Measurements from ENCODE around the gene PIK3AP1.
"Not testable (repeated sequence)": the region's sequence is repeated elsewhere in the genome, so short reads cannot be mapped to it uniquely, and the experiment has no call there.

Gene PIK3AP1

DNA sequence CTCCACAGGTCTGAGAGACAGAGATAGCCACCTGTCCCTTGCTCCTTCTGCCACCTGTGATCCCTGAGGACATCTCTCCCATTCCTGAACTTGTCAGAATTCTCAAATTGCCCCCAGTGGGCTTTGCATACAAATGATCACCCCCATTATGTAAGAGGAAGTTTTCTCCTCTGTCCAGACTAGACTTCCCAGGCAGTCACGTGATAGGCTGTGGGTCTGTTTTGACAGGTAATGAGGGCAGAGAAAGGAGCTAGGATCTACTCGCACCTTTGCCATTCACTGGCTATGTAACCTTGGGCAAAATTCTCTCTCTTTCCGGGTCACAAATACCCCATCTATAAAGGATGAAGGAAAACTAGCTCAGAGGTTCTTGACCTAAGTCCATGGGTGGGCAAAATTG, 112.1 kb downstream of the PIK3AP1 start:
- DNase-seq: no peak

DNA sequence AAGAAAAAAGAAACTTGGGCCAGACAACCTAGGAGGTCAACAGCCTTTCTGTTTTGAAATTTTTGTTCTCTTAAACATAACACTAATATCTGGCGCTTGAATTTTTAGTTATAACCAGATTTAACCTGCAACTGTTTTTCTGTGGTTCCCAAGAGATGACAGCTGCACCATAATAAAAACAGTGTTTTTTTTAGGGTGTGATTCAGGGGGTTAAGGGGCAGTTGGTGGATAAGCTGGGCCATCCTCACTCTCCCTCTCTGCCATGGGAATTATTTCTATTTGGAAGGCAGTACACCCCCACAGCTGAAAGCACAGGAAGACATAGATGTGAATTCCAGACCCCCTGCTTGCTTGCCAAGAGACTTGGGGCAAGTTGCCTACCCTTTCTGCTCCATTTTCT, 113.4 kb downstream of the PIK3AP1 start:
- no peak for DNase-seq

DNA sequence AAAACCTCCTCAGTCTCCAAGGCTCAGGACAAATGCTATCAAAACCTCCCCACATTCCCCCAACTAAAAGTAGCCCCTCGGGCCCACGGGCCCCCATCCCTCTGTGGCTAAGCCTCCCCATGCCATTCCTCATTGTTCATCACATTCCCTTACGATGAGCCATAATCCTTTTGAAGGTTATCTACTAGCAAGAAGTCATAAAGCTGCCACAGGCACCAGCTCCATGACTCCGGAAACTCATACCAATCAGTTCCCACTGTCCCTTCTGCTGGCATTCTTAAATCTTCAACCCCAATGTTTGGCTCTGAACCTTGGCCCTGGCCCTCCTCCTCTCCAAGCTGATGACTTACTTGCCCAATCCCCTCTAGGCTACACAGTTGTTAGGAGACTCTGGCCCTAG, 114.1 kb downstream of the PIK3AP1 start:
- no peak for DNase-seq

DNA sequence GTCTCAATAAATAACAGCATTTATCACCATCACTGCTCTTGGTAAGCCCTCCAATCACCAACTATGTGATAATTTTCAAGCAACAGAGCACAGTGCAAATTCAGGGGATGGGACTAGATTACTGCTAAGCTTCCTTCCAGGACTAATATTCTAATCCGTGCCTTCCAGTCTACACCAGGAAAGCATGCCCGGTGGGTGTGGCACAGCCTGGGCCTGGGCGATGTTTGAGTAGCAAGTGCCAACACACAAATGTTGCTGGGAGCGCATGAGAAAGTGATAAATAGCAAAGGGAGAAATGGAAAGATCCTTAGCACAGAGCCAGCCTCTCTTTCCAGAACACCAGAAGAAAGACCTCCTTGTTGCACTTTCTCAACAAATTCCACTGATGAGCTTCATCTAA, 120.0 kb downstream of the PIK3AP1 start:
- no peak for DNase-seq

DNA sequence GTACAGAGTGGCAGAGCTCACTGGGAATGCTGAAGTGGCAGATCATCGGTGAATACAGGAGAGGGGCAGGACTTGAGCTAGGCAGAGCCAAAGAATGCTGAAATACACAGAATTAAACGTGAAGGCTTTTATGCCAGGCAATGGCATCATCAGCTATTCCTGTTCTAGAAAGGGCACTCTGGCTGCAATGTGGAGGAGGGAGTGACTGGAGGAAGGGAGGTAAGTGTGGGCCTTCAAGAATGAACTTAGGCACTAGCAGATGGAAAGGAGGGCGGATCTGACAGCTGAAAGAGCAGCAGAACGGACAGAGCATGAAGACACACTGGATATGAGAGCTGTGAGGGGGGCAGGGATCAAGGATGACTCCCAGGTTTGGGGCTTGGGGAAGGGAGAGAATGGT, 121.5 kb downstream of the PIK3AP1 start:
- no peak for DNase-seq

DNA sequence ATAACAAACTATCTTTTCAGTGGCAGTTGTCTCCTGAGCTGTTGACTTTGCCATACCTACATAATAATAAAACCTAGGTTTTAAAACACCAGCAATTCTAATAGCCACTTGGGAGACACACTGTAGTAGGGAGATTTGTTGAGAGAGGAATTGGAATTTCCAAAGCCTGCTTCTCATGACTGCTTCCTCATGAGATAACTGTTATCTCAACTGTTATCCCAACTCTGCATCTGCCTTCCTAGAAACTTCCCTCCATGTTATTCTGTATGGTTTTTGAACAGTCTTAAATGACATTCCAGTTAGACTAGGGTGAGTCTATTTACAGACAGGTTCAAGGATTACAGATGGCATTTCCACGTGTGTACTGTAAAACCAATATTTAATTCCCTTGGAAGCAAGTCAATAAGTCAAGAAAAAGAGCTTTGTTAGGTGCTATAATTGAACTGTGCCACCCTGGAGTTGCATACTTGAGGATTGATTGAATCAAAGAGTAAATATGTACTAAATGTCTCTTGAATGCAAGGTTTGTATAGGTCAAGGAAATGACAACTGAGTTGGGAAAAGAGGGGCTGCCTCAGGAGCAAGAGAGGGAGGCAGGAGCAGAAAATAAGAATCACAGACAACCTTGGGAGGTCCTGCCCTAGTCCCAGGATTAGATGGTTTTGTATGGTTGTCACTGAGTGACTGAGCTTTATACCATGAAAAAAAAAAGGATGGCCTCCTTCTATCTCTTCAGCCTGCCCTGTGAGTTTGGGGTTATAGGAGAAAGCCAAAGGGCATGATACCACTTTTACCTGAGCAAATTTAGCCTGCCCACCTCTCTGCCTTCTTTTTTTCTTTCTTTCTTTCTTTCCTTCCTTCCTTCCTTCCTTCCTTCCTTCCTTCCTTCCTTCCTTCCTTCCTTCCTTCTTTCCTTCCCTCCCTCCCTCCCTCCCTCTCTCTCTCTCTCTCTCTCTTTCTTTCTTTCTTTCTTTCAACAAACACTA, 123.6 kb downstream of the PIK3AP1 start:
- no peak for DNase-seq

DNA sequence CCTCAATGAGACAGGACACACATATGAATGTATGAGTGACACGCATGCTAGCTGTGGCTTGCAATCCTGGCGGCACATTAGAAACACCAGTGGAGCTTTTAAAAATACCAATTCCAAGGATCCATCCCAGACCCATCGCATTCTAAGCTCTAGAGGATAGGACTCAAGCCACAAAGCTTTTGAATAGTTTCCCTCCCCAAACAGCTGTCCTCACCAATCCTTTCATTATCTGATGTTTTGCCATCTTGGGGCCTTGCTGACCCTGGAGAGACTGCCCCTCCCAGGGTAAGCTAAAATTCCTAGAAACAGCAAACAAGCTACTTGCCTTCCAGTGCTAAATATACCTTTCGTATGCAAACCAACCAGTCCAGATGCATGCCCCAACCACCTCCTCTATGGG, 124.6 kb downstream of the PIK3AP1 start:
- DNase-seq: no peak

DNA sequence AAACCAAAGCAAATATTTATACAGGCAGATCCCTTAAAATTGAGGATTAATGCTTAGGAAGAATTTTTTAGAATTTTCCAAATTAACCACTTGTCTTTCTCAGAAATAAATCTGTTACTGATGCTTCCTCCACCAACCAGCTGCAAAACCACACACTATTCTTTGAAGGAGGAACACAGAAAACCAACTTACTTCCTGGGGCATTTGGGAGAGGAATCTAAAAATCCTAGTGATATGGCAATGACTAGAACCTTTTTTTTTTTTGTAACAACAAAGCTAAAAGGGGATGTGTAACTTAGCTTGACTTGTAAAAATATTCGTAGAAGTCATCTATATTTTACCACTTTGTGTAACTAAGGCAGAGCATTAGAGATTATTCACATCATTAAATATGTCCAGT, 128.4 kb downstream of the PIK3AP1 start:
- DNase-seq: no peak

DNA sequence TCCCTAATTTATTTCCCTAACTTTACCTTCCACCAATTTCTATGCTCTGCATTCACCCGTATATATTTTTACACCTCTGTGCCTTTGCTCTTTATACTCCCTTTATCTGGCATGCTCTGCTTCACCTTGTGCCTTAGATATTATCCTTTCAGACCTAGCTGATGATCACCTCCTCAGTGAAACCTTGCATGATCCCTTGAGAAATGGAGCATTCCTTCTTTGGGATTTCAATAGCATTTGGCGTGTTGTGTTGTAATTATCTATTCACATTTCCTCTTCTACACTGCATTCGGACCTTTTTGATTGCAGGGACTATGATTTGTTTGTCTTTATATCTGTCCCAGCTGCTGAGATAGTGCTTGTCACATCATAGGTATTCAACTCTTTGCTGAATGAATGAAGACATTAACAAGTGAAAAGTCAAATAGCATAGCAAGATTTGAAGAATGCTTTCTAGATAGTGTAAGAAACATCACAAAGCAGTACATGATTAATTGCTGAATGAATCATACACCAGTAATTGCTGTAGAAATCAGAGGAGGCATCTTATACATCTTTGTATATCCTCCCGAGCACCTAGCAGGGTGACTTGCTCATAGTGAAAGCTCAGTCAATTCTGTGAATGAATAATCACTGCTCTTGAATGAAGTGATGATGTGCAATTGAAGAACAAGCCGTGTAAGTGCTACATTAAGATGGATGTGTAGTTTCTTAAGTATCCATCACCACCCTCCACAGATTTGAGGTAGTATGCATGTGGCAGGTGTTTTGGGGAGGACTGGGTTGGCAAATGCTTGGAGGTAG, 131.5 kb downstream of the PIK3AP1 start:
- DNase-seq: peak; percentile 47

DNA sequence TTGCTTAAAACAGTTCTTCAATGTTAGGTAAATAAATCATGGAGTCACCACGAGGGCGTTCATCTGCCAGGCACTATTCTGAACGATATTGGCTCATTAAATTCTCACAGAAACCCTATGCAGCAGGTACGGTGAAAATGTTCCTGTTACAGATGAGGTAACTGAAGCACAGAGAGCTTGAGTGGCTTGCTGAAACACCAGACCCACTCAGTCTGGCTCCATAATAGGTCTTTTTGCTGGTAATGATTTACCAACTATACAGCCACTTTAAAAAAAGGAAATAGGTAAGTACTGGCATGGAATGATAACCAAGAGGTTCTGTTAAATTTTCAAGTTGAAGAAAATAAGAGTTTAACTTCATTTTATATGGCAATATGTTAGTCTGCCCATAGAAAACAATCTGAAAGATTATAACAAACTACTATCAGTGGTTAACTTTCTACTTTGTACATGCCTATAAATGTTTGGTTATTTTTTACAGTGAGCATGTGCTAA, 132.2 kb downstream of the PIK3AP1 start:
- DNase-seq: no peak

DNA sequence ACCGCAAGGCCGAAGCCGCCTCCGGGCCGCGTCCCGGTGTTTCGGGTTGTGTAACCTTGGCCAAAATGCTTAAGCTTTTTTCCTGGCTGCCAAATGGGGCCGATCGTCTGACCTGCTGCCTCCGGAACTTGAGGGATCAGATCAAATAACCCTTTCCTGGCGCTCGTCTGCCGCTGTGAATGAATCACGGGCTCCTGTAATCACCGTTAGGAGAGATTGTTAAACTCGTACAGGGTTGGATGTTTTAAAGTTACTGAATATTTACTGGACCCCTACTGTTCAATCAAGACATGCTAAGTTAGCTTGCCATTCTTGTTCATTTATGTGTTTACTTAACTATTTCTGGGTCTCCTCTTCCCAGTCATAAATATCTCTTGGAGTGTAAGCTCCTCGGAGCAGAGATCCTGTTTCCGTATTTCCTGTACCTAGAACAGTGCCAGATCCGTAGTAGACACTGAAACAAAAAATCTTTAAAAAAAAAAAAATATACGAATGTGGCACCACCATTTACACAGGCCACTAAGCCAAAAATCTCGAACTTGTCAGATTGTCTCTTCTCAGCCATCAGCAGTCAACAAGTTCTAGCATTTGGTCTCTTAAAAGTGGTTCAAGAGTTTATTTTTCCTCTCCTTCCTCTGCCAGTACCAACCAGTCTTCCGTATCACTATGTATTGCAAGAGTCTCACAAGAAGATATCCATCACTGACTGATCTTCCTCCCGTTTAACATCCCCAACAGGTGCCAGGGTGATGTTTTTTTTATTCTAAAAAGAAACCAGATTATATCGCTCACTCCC, 132.9 kb downstream of the PIK3AP1 start:
- DNase-seq: peak; percentile 60

DNA sequence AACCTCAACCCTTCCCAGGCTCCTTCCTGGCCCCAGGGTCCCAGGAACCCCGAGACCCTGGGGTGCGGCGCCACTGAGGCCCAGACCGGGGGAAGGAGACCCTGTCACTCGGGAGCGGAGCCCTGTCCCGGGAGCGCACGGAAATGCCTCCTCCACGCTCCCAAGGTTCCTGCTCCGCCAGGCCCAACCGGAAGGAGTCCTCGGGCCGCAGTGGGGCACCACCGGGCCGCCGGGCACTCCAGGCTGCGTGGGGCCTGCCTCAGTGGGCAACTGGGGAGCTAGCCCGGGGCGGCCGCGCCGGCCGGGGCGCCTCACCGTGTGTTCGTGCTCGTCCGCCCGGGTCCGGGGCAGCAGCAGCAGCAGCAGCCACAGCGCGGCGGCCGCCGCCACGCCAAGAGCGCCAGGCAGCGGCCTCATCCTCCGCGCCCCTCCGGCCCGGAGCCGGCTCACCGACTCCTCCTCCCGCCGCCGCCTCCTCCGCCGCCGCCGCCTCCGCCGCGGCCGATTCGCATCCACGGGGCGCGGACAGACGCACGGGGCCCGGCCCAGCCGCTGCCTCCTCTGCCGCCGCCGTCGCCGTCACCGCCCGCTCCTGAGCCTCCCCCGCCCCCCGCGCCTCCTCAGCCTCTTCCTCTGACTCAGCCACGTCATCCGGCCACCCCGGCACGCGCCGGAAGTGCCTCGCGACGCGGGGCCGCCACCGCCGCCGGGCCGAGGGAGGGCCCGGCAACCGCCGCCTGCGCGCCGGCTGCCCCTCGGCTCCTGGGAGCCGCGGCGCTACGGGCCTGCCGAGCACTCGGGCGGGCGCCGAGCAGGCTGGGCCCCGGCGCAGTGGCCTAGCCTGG, 133.7 kb downstream of the PIK3AP1 start, which contains the start of gene TM9SF3:
Gene TM9SF3 (minus strand): TSS at position 594 of the 845 bp plus-strand sequence. CDS start 177 bp downstream, at position 417.
- DNase-seq: peak; percentile 94

DNA sequence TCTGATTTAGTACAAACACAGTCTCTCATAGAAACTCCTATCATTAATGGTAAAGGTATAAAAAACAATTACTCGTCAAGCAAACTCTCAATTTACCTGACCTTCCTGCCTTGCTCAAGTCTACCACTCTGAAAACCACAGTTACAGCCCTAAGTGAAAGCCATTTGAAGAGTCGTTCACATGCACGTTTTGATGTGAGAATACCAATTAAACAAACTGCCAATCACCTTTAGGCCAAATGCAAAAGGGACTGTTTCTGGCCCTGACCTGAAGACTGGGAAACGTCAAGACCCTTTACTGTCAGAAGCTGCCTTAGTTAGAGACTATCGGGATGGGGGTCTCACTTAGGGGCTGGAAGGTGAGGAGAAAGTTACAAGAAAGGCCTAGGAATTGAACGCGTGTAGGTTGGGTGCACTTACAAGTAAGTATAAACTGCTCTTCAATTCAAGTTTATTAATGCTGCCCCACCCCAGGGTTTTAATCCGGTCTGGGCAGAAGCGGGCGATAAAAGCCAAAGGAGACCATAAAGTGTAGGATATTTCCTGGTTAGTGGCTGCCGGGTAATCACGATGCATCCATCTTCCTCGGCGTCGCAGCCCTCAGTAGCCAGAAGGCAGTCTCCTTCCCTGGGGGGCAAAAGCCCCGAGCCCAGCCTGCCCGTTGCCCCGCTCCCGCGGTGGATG, 134.4 kb downstream of the PIK3AP1 start:
- DNase-seq: no peak

DNA sequence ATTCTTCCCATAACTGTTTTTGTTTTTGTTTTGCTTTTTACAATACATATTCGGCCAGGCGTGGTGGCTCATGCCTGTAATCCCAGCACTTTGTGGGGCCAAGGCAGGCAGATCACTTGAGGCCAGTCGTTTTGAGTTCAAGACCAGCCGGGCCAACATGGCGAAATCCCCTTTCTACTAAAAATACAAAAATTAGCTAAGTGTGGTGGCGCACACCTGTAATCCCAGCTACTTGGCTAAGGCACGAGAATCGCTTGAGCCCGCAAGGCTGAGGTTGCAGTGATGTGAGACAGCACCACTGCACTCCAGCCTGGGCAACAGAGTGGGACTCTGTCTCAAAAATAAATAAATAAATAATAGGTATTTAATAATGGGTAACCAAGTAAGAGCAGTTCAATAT, 135.8 kb downstream of the PIK3AP1 start:
- DNase-seq: no peak

DNA sequence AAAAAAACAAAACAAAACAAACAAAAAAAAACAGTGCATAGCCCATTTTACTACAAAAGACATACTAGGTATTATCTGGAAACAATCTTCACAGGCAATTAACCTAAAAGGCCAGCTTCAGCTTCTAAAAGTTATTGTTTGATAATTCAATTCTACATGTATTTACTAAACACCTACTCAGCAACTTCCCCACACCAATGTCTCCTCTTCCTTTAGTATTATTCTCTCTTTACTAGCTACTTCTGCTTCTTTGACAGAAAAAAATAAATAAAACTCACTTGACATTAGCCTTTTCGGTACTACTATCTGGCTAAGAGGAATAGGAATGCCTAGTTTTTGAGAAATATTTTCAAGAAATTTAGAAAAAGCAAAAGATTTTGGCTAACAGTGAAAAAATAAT, 136.3 kb downstream of the PIK3AP1 start:
- no peak for DNase-seq

DNA sequence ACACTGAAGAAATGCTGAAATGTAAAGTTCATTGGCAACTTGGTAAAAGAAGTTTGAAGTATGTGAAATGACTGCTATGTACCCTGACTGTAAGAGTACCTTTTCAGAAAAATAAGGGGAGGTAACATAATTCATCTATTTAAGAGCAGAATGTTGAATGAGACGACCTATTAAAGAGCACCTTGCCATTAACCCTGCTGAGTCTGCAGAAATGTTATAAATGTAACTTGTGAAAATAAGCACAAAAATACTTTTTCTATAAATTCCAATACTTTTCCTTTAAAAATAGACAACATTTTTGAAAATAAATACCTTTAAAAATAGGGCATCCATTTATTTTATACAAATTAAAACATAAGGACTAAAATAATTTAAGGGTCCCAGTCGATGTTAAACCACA, 141.2 kb downstream of the PIK3AP1 start:
- no peak for DNase-seq

DNA sequence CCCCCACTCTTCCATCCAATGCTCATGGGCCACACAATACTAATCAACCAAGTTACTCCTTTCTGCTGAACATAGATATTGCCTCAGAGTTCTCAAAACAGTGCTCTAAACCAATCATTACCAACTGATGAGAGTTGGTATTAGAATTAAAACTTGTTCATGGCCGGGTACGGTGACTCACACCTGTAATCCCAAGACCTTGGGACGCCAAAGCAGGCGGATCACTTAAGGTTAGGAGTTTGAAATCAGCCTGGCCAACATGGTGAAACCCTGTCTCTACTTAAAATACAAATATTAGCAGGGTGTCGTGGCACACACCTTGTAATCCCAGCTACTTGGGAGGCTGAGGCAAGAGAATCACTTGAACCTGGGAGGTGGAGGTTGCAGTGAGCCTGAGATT, 141.7 kb downstream of the PIK3AP1 start:
- no peak for DNase-seq

DNA sequence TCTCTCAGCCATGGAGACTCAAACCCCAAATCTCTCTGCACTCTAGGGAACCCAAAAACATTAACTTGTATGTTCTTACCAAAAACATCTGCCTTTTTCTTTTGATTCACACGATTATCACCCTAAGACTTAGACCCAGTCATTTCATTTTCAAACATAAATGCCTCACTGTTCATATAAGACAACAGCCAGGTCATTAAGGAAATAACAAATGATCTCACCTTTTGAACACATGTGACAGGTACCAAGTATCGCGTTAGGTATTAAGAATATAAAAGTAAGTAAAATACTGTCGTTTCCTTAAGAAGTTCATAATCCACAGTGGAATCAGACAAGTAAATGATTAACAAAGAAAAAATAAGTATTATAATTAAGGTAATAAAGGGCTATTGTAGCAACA, 142.3 kb downstream of the PIK3AP1 start:
- DNase-seq: no peak

DNA sequence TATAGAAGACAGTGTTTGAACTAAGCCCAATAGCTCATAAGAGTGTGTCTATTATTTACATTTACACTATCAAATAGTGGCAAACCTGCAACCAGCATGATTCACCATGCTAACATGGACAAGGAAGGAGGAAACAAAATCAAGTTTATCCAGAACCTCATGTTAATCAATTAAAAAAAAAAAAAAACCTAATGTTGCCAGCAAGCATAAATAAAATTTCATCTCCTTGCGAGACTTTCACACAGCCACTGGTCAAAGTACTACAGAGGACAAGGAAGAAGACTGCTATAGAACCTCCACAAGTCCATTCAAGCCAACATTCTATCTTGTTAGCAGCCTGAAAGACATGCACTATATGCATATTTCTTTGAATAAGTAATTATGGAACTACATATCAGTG, 143.2 kb downstream of the PIK3AP1 start:
- no peak for DNase-seq

DNA sequence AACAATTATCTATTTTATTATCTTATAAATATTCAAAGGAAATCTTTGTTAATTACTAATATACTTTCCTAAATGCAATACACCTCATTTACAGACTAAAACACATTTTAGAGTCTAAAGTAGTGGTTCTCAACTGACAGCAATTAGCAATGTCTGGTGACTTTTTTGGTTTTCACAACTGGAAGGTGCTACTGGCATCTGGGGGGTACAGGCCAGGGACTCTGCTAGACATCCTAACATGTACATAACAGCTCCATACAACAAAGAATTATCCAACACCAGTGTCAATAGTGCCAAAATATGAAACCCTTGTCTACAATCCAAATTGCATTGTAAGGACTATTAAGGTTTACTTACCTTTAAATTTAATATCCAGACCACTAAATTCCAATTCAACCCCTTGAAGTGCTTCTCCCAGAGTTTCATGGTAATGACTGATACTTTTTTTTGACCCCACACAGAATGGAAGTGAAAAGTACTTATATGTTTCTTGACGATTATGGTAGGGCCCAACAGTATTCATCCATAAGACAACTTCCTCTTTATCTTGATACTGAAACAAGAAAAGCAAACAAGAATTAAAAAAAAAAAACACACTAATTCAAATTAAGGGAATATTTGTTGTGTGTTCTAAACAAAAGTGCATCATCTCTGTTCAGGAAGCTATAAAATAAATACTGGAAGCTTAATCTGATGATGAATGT, 143.9 kb downstream of the PIK3AP1 start:
- no peak for DNase-seq

DNA sequence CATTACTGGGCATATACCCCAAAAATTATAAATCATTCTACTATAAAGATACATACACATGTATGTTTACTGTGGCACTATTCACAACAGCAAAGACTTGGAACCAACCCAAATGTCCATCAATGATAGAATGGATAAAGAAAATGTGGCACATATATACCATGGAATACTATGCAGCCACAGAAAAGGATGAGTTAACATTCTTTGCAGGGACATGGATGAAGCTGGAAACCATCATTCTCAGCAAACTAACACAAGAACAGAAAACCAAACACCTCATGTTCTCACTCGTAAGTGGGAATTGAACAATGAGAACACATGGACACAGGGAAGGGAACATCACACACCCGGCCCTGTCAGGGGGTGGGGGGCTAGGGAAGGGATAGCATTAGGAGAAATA, 145.8 kb downstream of the PIK3AP1 start:
- not testable (repeated sequence) for DNase-seq

Measured in activated CD4-positive, alpha-beta T cell treated with anti-CD3 and anti-CD28 coated beads for 48 hours (primary cell).